WTC11 (cell line): ENCODE measurements around the gene FAM53B. TPM values are rescaled to one million over a fixed set of nuclear protein-coding genes. Genes with fewer than 3 reads are reported as not detected.
A peak's percentile ranks its signal among the peaks of the same experiment; 100 is the strongest.

Source experiments
- ATAC-seq: fragments of 200-7000 bp; cut with Tn5 transposase; 2 replicates; pipeline ENCODE4 v1.10.0; 2021; ENCODE audit warnings: mild to moderate bottlenecking, moderate library complexity
- CTCF ChIA-PET: fragments of 300-600 bp; sonication (Branson Sonifier 250); formaldehyde crosslinking; loops from one replicate; lab custom pipeline; 2021; ENCODE audit warnings: antibody characterized with exemption; lab: Charles Lee
- POLR2A ChIA-PET: fragments of 350-600 bp; sonication (Branson Sonifier 250); formaldehyde crosslinking; loops from one replicate; lab custom pipeline; 2021; ENCODE audit warnings: antibody characterized with exemption; lab: Charles Lee
- DNase-seq: peaks from one replicate; pipeline ENCODE4 v3.0.0; 2021; ENCODE audit warnings: low spot score
- H3K27ac Mint-ChIP-seq: 2 replicates; pipeline ENCODE4 v1.8.0; 2021; ENCODE audit warnings: mixed read lengths
- H3K27me3 Mint-ChIP-seq: 2 replicates; pipeline ENCODE4 v1.8.0; 2021; ENCODE audit warnings: low read depth, mild to moderate bottlenecking, moderate library complexity, mixed read lengths
- H3K36me3 Mint-ChIP-seq: 2 replicates; pipeline ENCODE4 v1.8.0; 2021; ENCODE audit warnings: mixed read lengths
- H3K4me1 Mint-ChIP-seq: 2 replicates; pipeline ENCODE4 v1.8.0; 2022; ENCODE audit warnings: mixed read lengths
- H3K4me3 Mint-ChIP-seq: 2 replicates; pipeline ENCODE4 v1.8.0; 2021; ENCODE audit warnings: mild to moderate bottlenecking, moderate library complexity, mixed read lengths
- H3K9me3 Mint-ChIP-seq: 2 replicates; pipeline ENCODE4 v1.8.0; 2021; ENCODE audit warnings: mixed read lengths
- ARID4B ChIP-seq: sonication (generic); formaldehyde crosslinking; IDR thresholded peaks from 2 replicates; pipeline ENCODE4 v1.8.0; 2023; ENCODE audit warnings: missing genetic modification reagents, mild to moderate bottlenecking, borderline replicate concordance
- E2F1 ChIP-seq: sonication (generic); formaldehyde crosslinking; IDR thresholded peaks from 2 replicates; pipeline ENCODE4 v1.8.0; 2022; ENCODE audit warnings: mild to moderate bottlenecking, missing genetic modification reagents
- FOXP1 ChIP-seq: sonication (generic); formaldehyde crosslinking; IDR thresholded peaks from 2 replicates; pipeline ENCODE4 v1.8.0; 2022; ENCODE audit warnings: missing genetic modification reagents, mild to moderate bottlenecking, moderate library complexity, borderline replicate concordance
- GRHL2 ChIP-seq: fragments of 250-450 bp; sonication (Bioruptor Pico); IDR thresholded peaks from 2 replicates; pipeline ENCODE4 v1.8.0; 2022; ENCODE audit warnings: mild to moderate bottlenecking, moderate library complexity; ENCODE audit not compliant: insufficient replicate concordance, severe bottlenecking
- IRF2 ChIP-seq: sonication (generic); formaldehyde crosslinking; IDR thresholded peaks from 2 replicates; pipeline ENCODE4 v1.8.0; 2022; ENCODE audit warnings: low read depth, missing genetic modification reagents, borderline replicate concordance
- JAZF1 ChIP-seq: fragments of 250-450 bp; sonication (Bioruptor Pico); IDR thresholded peaks from 2 replicates; pipeline ENCODE4 v1.9.0; 2021; ENCODE audit warnings: moderate library complexity, mild to moderate bottlenecking, inconsistent platforms
- KAT7 ChIP-seq: sonication (generic); formaldehyde crosslinking; IDR thresholded peaks from 2 replicates; pipeline ENCODE4 v1.8.1; 2023; ENCODE audit warnings: missing genetic modification reagents, mild to moderate bottlenecking, borderline replicate concordance
- MYBL2 ChIP-seq: sonication (generic); formaldehyde crosslinking; IDR thresholded peaks from 2 replicates; pipeline ENCODE4 v1.8.1; 2023; ENCODE audit warnings: mild to moderate bottlenecking, moderate library complexity, missing genetic modification reagents
- NFE2L1 ChIP-seq: sonication (generic); formaldehyde crosslinking; IDR thresholded peaks from 2 replicates; pipeline ENCODE4 v1.8.1; 2023; ENCODE audit warnings: missing genetic modification reagents
- RELA ChIP-seq: sonication (generic); formaldehyde crosslinking; IDR thresholded peaks from 2 replicates; pipeline ENCODE4 v1.8.1; 2022; ENCODE audit warnings: missing genetic modification reagents, mild to moderate bottlenecking, borderline replicate concordance
- TCF7 ChIP-seq: sonication (generic); formaldehyde crosslinking; IDR thresholded peaks from 2 replicates; pipeline ENCODE4 v1.8.0; 2022; ENCODE audit warnings: mild to moderate bottlenecking, low read depth, missing genetic modification reagents, moderate library complexity
- TP53 ChIP-seq: sonication (generic); formaldehyde crosslinking; IDR thresholded peaks from 2 replicates; pipeline ENCODE4 v1.8.1; 2023; ENCODE audit warnings: mild to moderate bottlenecking, missing genetic modification reagents
- USF1 ChIP-seq: sonication (generic); formaldehyde crosslinking; IDR thresholded peaks from 2 replicates; pipeline ENCODE4 v1.8.0; 2022; ENCODE audit warnings: mild to moderate bottlenecking, missing genetic modification reagents
- ZBTB43 ChIP-seq: sonication (generic); formaldehyde crosslinking; IDR thresholded peaks from 2 replicates; pipeline ENCODE4 v1.8.1; 2023; ENCODE audit warnings: mild to moderate bottlenecking, missing genetic modification reagents
- ZNF121 ChIP-seq: sonication (generic); formaldehyde crosslinking; IDR thresholded peaks from 2 replicates; pipeline ENCODE4 v1.8.0; 2023; ENCODE audit warnings: missing genetic modification reagents
- ZNF281 ChIP-seq: sonication (generic); formaldehyde crosslinking; IDR thresholded peaks from 2 replicates; pipeline ENCODE4 v1.8.0; 2023; ENCODE audit warnings: mild to moderate bottlenecking, missing genetic modification reagents
- ZNF532 ChIP-seq: fragments of 250-450 bp; sonication (Bioruptor Pico); IDR thresholded peaks from 2 replicates; pipeline ENCODE4 v1.9.0; 2021; ENCODE audit warnings: mild to moderate bottlenecking, borderline replicate concordance
- total RNA-seq: library from RNA; stranded (reverse); gene quantifications from 3 replicates; pipeline ENCODE4 v1.2.3, GENCODE V29; 2021

The FAM53B gene
- total RNA-seq, 1 experiment from 2014 or later: 21.3 TPM

- Mint-ChIP-seq H3K36me3 (no peaks in the 10 kb centered on the region), H3K4me1 (peaks cover 13% of the 10 kb centered on the region), H3K27ac (no peak overlapping the region), H3K4me3 (no peak overlapping the region), H3K27me3 (no peaks in the 10 kb centered on the region), H3K9me3 (no peaks in the 10 kb centered on the region)
- ATAC-seq (no peak), DNase-seq (no peak)
- ChIA-PET CTCF (interaction anchor here (1.0 to 1.6 kb wide), 2 partner anchors 101 to 123 kb away, joined by 3 to 4 read pairs; no protein-coding TSS in a partner anchor), POLR2A (no interaction called here)
- no peak for TF ChIP-seq TCF7 (CRISPR knock-in tag)
- no peak for TF ChIP-seq ZNF281 (CRISPR knock-in tag)
- no peak for TF ChIP-seq ZBTB43 (CRISPR knock-in tag)
- no peak for TF ChIP-seq MYBL2 (CRISPR knock-in tag)
- no peak for TF ChIP-seq FOXP1 (CRISPR knock-in tag)
- no peak for TF ChIP-seq JAZF1
- TF ChIP-seq ZNF121 (CRISPR knock-in tag): no peak
- TF ChIP-seq KAT7 (CRISPR knock-in tag): no peak
- TF ChIP-seq E2F1 (CRISPR knock-in tag): no peak
- TF ChIP-seq NFE2L1 (CRISPR knock-in tag): no peak
- TF ChIP-seq ARID4B (CRISPR knock-in tag): no peak
- no peak for TF ChIP-seq RELA (CRISPR knock-in tag)
- TF ChIP-seq GRHL2 (CRISPR knock-in tag): no peak
- no peak for TF ChIP-seq USF1 (CRISPR knock-in tag)
These were observed 125.6 kb downstream of the FAM53B start for GRCh38 chr10:124618470-124619073.

GRCh38 chr10:124616836-124617130 is 127.4 kb downstream of the FAM53B start:
- H3K4me3 Mint-ChIP-seq: no peak overlapping the region
- H3K27ac Mint-ChIP-seq: peak overlapping the region; percentile 74; the same call in 1 of the 2 replicates
- peaks cover 16% of the 10 kb centered on the region for H3K4me1 Mint-ChIP-seq
- ATAC-seq (no peak), DNase-seq (no peak)
- POLR2A ChIA-PET: no interaction called here
- H3K36me3 Mint-ChIP-seq: no peaks in the 10 kb centered on the region
- no peaks in the 10 kb centered on the region; the same call in 1 of the 2 replicates for H3K27me3 Mint-ChIP-seq
- CTCF ChIA-PET: interaction anchor here (0.9 to 2.5 kb wide), 5 partner anchors 55 to 125 kb away, joined by 3 to 11 read pairs (median 6); no protein-coding TSS in a partner anchor
- no peaks in the 10 kb centered on the region for H3K9me3 Mint-ChIP-seq
- TF ChIP-seq FOXP1 (CRISPR knock-in tag): no peak
- TF ChIP-seq TP53 (CRISPR knock-in tag): no peak
- no peak for TF ChIP-seq ZNF532 (CRISPR knock-in tag)
- no peak for TF ChIP-seq IRF2
